ENCODE measurements around the gene PLSCR1.

PLSCR1 gene

GRCh38 chr3:146561463-146561862 is 17.1 kb upstream of the PLSCR1 start:
- no peak for TF ChIP-seq CTCF (IDR thresholded peaks at IDR 0.05; ENCODE audit: low read depth, low read length)
- DNase-seq (ENCODE audit: low read depth in 2 of 2): no peak
- H3K4me3 ChIP-seq (replicated peaks in 1 of 2; ENCODE audit: low read depth in 2 of 2, low read length in 2 of 2): no peak overlapping the region

- no peak for TF ChIP-seq CTCF (IDR thresholded peaks at IDR 0.05; ENCODE audit: low read depth, low read length)
- no peak for DNase-seq (ENCODE audit: low read depth in 2 of 2)
- no peak overlapping the region for H3K4me3 ChIP-seq (replicated peaks in 1 of 2; ENCODE audit: low read depth in 2 of 2, low read length in 2 of 2)
These were observed 16.3 kb upstream of the PLSCR1 start for GRCh38 chr3:146560678-146561077.

GRCh38 chr3:146559388-146559787 is 15.0 kb upstream of the PLSCR1 start:
- no peak for TF ChIP-seq CTCF (IDR thresholded peaks at IDR 0.05; ENCODE audit: low read depth, low read length)
- DNase-seq (ENCODE audit: low read depth in 2 of 2): no peak
- H3K4me3 ChIP-seq (replicated peaks in 1 of 2; ENCODE audit: low read depth in 2 of 2, low read length in 2 of 2): no peak overlapping the region

GRCh38 chr3:146558781-146559180 is 14.4 kb upstream of the PLSCR1 start:
- no peak overlapping the region for H3K4me3 ChIP-seq (replicated peaks in 1 of 2; ENCODE audit: low read depth in 2 of 2, low read length in 2 of 2)
- TF ChIP-seq CTCF (IDR thresholded peaks at IDR 0.05; ENCODE audit: low read depth, low read length): no peak

GRCh38 chr3:146557745-146558144 is 13.3 kb upstream of the PLSCR1 start:
- H3K4me3 ChIP-seq (replicated peaks in 1 of 2; ENCODE audit: low read depth in 2 of 2, low read length in 2 of 2): no peak overlapping the region
- no peak for DNase-seq (ENCODE audit: low read depth in 2 of 2)

More at GRCh38 chr3:146558781-146559180, 14.4 kb upstream of the PLSCR1 start:
- no peak for DNase-seq (ENCODE audit: low read depth in 2 of 2)

GRCh38 chr3:146555311-146555710 is 10.9 kb upstream of the PLSCR1 start:
- H3K4me3 ChIP-seq (replicated peaks in 1 of 2; ENCODE audit: low read depth in 2 of 2, low read length in 2 of 2): no peak overlapping the region
- no peak for DNase-seq (ENCODE audit: low read depth in 2 of 2)
- no peak for TF ChIP-seq CTCF (IDR thresholded peaks at IDR 0.05; ENCODE audit: low read depth, low read length)

More at GRCh38 chr3:146557745-146558144, 13.3 kb upstream of the PLSCR1 start:
- no peak for TF ChIP-seq CTCF (IDR thresholded peaks at IDR 0.05; ENCODE audit: low read depth, low read length)

- no peak overlapping the region for H3K4me3 ChIP-seq (replicated peaks in 1 of 2; ENCODE audit: low read depth in 2 of 2, low read length in 2 of 2)
- DNase-seq (ENCODE audit: low read depth in 2 of 2): peak in 1 of 2 donors; percentile 33
- TF ChIP-seq CTCF (IDR thresholded peaks at IDR 0.05; ENCODE audit: low read depth, low read length): no peak
These were observed 9.8 kb upstream of the PLSCR1 start for GRCh38 chr3:146554151-146554760.

All from cardiac fibroblast (primary cell).